ENCODE data around the gene WSCD1.

DNA sequence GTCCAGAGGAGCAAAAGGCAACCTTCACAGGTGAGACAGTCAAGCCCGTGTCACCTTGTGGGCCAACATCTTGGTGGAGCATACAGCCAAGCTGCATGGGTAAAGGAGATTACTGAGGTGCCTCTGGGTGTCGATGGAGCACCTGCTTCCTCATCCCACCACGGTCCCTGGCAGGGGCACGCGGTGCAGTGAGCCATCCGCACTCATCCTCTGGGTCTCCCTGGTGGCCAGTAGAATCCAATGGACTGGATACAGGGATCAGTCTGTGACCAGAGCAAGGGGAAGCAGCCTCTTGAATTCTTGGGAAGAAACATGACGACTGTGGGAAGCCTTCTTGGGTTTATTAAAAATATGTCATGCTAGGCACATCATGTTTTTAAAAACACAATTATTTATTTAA is 4.8 kb upstream of the WSCD1 start:
- TF ChIP-seq EZH2 (IDR thresholded peaks at IDR 0.05; ENCODE audit: borderline replicate concordance, low read depth, low read length, poor library complexity, severe bottlenecking): no peak
- TF ChIP-seq, protein P1, sequence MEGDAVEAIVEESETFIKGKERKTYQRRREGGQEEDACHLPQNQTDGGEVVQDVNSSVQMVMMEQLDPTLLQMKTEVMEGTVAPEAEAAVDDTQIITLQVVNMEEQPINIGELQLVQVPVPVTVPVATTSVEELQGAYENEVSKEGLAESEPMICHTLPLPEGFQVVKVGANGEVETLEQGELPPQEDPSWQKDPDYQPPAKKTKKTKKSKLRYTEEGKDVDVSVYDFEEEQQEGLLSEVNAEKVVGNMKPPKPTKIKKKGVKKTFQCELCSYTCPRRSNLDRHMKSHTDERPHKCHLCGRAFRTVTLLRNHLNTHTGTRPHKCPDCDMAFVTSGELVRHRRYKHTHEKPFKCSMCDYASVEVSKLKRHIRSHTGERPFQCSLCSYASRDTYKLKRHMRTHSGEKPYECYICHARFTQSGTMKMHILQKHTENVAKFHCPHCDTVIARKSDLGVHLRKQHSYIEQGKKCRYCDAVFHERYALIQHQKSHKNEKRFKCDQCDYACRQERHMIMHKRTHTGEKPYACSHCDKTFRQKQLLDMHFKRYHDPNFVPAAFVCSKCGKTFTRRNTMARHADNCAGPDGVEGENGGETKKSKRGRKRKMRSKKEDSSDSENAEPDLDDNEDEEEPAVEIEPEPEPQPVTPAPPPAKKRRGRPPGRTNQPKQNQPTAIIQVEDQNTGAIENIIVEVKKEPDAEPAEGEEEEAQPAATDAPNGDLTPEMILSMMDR (conservative IDR thresholded peaks at IDR 0.05; ENCODE audit: low read depth, low read length): no peak
